ENCODE data around the gene GET4.
"Not testable (repeated sequence)": the region's sequence is repeated elsewhere in the genome, so short reads cannot be mapped to it uniquely, and the experiment has no call there.

GET4 gene

DNA sequence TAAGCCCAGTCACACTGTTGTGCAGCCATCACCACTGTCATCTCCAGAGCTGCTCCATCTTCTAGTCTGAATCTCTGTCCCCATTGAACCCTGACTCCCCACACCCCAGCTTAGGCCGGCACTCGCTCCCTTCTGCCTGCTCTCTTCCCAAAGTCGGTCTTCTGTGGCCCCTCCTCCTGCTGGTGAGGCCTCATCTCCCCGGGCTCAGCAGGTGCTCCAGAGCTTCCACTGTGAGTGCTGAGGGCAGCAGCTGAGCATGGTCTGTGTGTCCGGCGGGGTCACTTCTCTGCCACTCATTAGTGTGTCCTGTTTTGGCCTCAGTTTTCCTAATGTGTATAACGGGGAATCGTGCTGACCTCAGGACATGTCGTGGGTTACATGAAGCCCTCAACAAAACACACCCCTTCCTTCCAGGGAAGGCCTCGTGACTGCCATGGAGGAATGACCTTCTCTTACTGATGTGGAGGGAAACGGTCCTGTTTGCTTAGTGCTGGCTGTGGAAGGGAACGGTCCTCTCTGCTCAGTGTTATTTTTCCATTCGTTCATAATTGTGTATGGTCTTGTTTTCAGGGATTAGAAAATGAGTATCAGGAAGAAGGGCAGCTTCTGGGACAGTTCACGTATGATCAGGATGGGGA lies 4.3 kb upstream of the GET4 start:
- Histone ChIP-seq H3K4me3 (ENCODE audit: low read depth, low read length) (no peak overlapping the region), H3K27ac (ENCODE audit: extremely low read depth, low read depth, low read length) (no peak overlapping the region), H3K36me3 (ENCODE audit: control insufficient read depth in 2 of 2, insufficient read depth in 1 of 2, low read length in 2 of 2) (peaks cover 13 to 50% of the 10 kb centered on the region in 2 experiments; a peak in 2 of 3 replicates), H3K4me1 (ENCODE audit: control insufficient read depth, insufficient read depth, low read length) (no peaks in the 10 kb centered on the region), H3K9me3 (ENCODE audit: control insufficient read depth, insufficient read depth, low read depth, low read length) (no peaks in the 10 kb centered on the region)
- CTCF ChIA-PET, result interaction anchor here (0.6 to 2.9 kb wide), 6 partner anchors 12 to 302 kb away, joined by 3 to 24 read pairs (median 7); no protein-coding TSS in a partner anchor
- POLR2A ChIA-PET, result no interaction called here
- TF ChIP-seq ZNF791 (tag by site-specific recombination; IDR thresholded peaks at IDR 0.05) (no peak), ZIC2 (tag by site-specific recombination; IDR thresholded peaks at IDR 0.05) (peak; percentile 42; the same call in 1 of the 2 replicates), ZBTB17 (tag by site-specific recombination; IDR thresholded peaks at IDR 0.05) (peak; percentile 79)

DNA sequence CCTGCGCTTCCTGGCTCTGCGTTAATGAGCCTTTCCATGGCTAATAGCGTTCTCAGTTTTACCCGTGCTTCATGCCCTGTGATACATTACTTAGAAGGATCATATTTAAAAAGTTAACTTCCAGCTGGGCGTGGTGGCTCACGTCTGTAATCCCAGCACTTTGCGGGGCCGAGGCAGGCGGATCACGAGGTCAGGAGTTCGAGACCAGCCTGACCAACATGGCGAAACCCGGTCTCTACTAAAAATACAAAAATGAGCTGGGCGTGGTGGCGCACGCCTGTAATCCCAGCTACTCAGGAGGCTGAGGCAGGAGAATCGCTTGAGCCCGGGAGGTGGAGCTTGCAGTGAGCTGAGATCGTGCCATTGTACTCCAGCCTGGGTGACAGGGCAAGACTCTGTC lies 3.7 kb upstream of the GET4 start:
- H3K4me1 ChIP-seq (ENCODE audit: control insufficient read depth, insufficient read depth, low read length); H3K9me3 ChIP-seq (ENCODE audit: control insufficient read depth, insufficient read depth, low read depth, low read length); H3K27ac ChIP-seq (ENCODE audit: extremely low read depth, low read depth, low read length); H3K4me3 ChIP-seq (ENCODE audit: low read depth, low read length); POLR2A ChIA-PET: not testable (repeated sequence)
- H3K36me3 ChIP-seq (ENCODE audit: control insufficient read depth in 2 of 2, insufficient read depth in 1 of 2, low read length in 2 of 2), result peaks cover 13 to 43% of the 10 kb centered on the region in 2 experiments; a peak in 2 of 3 replicates
- CTCF ChIA-PET, result interaction anchor here (0.6 to 2.9 kb wide), 16 partner anchors 13 to 551 kb away, joined by 3 to 24 read pairs (median 5); no protein-coding TSS in a partner anchor

DNA sequence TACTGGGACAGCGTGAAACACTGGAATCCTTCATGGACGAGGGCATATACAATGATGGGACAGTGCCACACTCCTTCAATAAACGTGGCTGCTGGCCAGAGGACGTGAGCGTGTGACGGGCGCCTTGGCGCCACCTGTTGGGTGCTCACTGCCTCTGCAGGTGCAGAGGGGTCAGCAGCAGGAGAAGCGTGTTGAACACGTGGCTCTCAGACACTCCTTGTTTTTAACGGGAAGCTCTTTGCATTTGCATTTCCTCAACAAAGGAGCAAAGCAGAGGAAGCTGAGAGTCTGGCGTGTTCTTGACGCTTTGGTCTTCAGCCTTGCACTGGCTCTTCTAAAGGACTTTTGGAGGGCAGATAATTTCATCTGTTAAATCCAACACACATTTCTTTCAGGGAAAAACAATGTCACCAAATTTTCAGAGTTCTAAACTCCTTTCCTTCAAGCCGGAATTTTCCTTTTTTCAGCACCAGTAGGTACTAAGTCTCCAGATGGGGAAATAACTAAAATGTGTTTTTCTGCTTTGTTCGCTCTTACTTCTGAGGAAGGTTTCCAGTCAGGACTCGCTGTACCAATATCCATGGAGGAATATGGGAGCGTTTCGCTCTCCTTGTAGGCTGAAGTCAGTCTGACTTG lies 2.9 kb upstream of the GET4 start:
- CTCF ChIA-PET, result interaction anchor here (0.6 to 2.9 kb wide), 27 partner anchors 10 to 993 kb away, joined by 3 to 24 read pairs (median 4); partner anchors contain the start of gene SUN1
- no peak overlapping the region for H3K27ac ChIP-seq (ENCODE audit: extremely low read depth, low read depth, low read length)
- H3K4me3 ChIP-seq (ENCODE audit: low read depth, low read length), result no peak overlapping the region
- no peaks in the 10 kb centered on the region for H3K4me1 ChIP-seq (ENCODE audit: control insufficient read depth, insufficient read depth, low read length)
- POLR2A ChIA-PET, result no interaction called here
- peaks cover 13 to 41% of the 10 kb centered on the region in 2 experiments; a peak in 2 of 3 replicates for H3K36me3 ChIP-seq (ENCODE audit: control insufficient read depth in 2 of 2, insufficient read depth in 1 of 2, low read length in 2 of 2)
- H3K9me3 ChIP-seq (ENCODE audit: control insufficient read depth, insufficient read depth, low read depth, low read length), result no peaks in the 10 kb centered on the region
- TF ChIP-seq, protein P1, sequence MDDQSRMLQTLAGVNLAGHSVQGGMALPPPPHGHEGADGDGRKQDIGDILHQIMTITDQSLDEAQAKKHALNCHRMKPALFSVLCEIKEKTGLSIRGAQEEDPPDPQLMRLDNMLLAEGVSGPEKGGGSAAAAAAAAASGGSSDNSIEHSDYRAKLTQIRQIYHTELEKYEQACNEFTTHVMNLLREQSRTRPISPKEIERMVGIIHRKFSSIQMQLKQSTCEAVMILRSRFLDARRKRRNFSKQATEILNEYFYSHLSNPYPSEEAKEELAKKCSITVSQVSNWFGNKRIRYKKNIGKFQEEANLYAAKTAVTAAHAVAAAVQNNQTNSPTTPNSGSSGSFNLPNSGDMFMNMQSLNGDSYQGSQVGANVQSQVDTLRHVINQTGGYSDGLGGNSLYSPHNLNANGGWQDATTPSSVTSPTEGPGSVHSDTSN (CRISPR knock-in tag; IDR thresholded peaks at IDR 0.05), result no peak
- TF ChIP-seq SP2 (tag by site-specific recombination; IDR thresholded peaks at IDR 0.05) (no peak), ZNF366 (tag by site-specific recombination; conservative IDR thresholded peaks at IDR 0.05) (no peak), ZNF610 (tag by site-specific recombination; IDR thresholded peaks at IDR 0.05; ENCODE audit: borderline replicate concordance) (no peak), ZIC2 (tag by site-specific recombination; IDR thresholded peaks at IDR 0.05) (0 out of 2 replicates have a peak, but pooled peaks have one; percentile 9), ZNF561 (tag by site-specific recombination; IDR thresholded peaks at IDR 0.05; ENCODE audit: borderline replicate concordance) (0 out of 2 replicates have a peak, but pooled peaks have one; percentile 27), GLI2 (tag by site-specific recombination; IDR thresholded peaks at IDR 0.05; ENCODE audit: borderline replicate concordance, low read depth) (no peak), ZNF623 (tag by site-specific recombination; IDR thresholded peaks at IDR 0.05) (no peak), ZNF23 (tag by site-specific recombination; IDR thresholded peaks at IDR 0.05; ENCODE audit: borderline replicate concordance) (no peak), ZNF335 (tag by site-specific recombination; conservative IDR thresholded peaks at IDR 0.05) (no peak), KLF1 (tag by site-specific recombination; IDR thresholded peaks at IDR 0.05) (no peak), ZNF510 (tag by site-specific recombination; IDR thresholded peaks at IDR 0.05; ENCODE audit: insufficient replicate concordance) (no peak)
- TF ChIP-seq, protein P2, sequence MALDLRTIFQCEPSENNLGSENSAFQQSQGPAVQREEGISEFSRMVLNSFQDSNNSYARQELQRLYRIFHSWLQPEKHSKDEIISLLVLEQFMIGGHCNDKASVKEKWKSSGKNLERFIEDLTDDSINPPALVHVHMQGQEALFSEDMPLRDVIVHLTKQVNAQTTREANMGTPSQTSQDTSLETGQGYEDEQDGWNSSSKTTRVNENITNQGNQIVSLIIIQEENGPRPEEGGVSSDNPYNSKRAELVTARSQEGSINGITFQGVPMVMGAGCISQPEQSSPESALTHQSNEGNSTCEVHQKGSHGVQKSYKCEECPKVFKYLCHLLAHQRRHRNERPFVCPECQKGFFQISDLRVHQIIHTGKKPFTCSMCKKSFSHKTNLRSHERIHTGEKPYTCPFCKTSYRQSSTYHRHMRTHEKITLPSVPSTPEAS (tag by site-specific recombination; IDR thresholded peaks at IDR 0.05), result no peak
- TF ChIP-seq, protein P3, sequence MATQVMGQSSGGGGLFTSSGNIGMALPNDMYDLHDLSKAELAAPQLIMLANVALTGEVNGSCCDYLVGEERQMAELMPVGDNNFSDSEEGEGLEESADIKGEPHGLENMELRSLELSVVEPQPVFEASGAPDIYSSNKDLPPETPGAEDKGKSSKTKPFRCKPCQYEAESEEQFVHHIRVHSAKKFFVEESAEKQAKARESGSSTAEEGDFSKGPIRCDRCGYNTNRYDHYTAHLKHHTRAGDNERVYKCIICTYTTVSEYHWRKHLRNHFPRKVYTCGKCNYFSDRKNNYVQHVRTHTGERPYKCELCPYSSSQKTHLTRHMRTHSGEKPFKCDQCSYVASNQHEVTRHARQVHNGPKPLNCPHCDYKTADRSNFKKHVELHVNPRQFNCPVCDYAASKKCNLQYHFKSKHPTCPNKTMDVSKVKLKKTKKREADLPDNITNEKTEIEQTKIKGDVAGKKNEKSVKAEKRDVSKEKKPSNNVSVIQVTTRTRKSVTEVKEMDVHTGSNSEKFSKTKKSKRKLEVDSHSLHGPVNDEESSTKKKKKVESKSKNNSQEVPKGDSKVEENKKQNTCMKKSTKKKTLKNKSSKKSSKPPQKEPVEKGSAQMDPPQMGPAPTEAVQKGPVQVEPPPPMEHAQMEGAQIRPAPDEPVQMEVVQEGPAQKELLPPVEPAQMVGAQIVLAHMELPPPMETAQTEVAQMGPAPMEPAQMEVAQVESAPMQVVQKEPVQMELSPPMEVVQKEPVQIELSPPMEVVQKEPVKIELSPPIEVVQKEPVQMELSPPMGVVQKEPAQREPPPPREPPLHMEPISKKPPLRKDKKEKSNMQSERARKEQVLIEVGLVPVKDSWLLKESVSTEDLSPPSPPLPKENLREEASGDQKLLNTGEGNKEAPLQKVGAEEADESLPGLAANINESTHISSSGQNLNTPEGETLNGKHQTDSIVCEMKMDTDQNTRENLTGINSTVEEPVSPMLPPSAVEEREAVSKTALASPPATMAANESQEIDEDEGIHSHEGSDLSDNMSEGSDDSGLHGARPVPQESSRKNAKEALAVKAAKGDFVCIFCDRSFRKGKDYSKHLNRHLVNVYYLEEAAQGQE (tag by site-specific recombination; IDR thresholded peaks at IDR 0.05), result no peak
- TF ChIP-seq, protein P4, sequence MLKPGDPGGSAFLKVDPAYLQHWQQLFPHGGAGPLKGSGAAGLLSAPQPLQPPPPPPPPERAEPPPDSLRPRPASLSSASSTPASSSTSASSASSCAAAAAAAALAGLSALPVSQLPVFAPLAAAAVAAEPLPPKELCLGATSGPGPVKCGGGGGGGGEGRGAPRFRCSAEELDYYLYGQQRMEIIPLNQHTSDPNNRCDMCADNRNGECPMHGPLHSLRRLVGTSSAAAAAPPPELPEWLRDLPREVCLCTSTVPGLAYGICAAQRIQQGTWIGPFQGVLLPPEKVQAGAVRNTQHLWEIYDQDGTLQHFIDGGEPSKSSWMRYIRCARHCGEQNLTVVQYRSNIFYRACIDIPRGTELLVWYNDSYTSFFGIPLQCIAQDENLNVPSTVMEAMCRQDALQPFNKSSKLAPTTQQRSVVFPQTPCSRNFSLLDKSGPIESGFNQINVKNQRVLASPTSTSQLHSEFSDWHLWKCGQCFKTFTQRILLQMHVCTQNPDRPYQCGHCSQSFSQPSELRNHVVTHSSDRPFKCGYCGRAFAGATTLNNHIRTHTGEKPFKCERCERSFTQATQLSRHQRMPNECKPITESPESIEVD (tag by site-specific recombination; IDR thresholded peaks at IDR 0.05), result no peak
- TF ChIP-seq, protein P5, sequence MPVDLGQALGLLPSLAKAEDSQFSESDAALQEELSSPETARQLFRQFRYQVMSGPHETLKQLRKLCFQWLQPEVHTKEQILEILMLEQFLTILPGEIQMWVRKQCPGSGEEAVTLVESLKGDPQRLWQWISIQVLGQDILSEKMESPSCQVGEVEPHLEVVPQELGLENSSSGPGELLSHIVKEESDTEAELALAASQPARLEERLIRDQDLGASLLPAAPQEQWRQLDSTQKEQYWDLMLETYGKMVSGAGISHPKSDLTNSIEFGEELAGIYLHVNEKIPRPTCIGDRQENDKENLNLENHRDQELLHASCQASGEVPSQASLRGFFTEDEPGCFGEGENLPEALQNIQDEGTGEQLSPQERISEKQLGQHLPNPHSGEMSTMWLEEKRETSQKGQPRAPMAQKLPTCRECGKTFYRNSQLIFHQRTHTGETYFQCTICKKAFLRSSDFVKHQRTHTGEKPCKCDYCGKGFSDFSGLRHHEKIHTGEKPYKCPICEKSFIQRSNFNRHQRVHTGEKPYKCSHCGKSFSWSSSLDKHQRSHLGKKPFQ (tag by site-specific recombination; IDR thresholded peaks at IDR 0.05), result no peak
- TF ChIP-seq, protein P6, sequence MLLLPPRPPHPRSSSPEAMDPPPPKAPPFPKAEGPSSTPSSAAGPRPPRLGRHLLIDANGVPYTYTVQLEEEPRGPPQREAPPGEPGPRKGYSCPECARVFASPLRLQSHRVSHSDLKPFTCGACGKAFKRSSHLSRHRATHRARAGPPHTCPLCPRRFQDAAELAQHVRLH (tag by site-specific recombination; IDR thresholded peaks at IDR 0.05), result no peak
